HG02610 (cell line): ENCODE results near the gene IFNG-AS1.

ENCODE experiments used
- ATAC-seq: cut with Tn5 transposase; IDR thresholded peaks from one replicate; pipeline ENCODE4 v1.9.1; 2021; ENCODE audit warnings: mild to moderate bottlenecking, moderate library complexity; ENCODE audit not compliant: unreplicated experiment

Gene IFNG-AS1

GRCh38 chr12:67993143-67993542 is 3.9 kb downstream of the IFNG-AS1 start:
- ATAC-seq = no peak

- no peak for ATAC-seq
These were observed 4.8 kb downstream of the IFNG-AS1 start for GRCh38 chr12:67994046-67994445.

GRCh38 chr12:67996347-67996746 is 7.1 kb downstream of the IFNG-AS1 start:
- no peak for ATAC-seq

GRCh38 chr12:67998379-67998778 is 9.1 kb downstream of the IFNG-AS1 start:
- ATAC-seq = no peak

GRCh38 chr12:67999244-67999643 is 10.0 kb downstream of the IFNG-AS1 start:
- no peak for ATAC-seq

GRCh38 chr12:68001486-68002466 is 12.5 kb downstream of the IFNG-AS1 start:
- ATAC-seq = no peak

- ATAC-seq = no peak
These were observed 14.5 kb downstream of the IFNG-AS1 start for GRCh38 chr12:68003777-68004176.

GRCh38 chr12:68007033-68007432 is 17.8 kb downstream of the IFNG-AS1 start:
- no peak for ATAC-seq

- no peak for ATAC-seq
These were observed 18.2 kb downstream of the IFNG-AS1 start for GRCh38 chr12:68007466-68007865.

- ATAC-seq = no peak
These were observed 22.1 kb downstream of the IFNG-AS1 start for GRCh38 chr12:68011206-68011881.

GRCh38 chr12:68011882-68012207 is 22.6 kb downstream of the IFNG-AS1 start:
- ATAC-seq = peak; percentile 26

- peak; percentile 80 for ATAC-seq
These were observed 23.5 kb downstream of the IFNG-AS1 start for GRCh38 chr12:68012712-68013111.

GRCh38 chr12:68013181-68013580 is 23.9 kb downstream of the IFNG-AS1 start:
- no peak for ATAC-seq

GRCh38 chr12:68016136-68016535 is 26.9 kb downstream of the IFNG-AS1 start:
- ATAC-seq = no peak

- no peak for ATAC-seq
These were observed 29.1 kb downstream of the IFNG-AS1 start for GRCh38 chr12:68018315-68018714.

- no peak for ATAC-seq
These were observed 30.8 kb downstream of the IFNG-AS1 start for GRCh38 chr12:68020049-68020448.

- no peak for ATAC-seq
These were observed 31.5 kb downstream of the IFNG-AS1 start for GRCh38 chr12:68020699-68021098.

GRCh38 chr12:68028647-68029046 is 39.4 kb downstream of the IFNG-AS1 start:
- no peak for ATAC-seq

- no peak for ATAC-seq
These were observed 41.0 kb downstream of the IFNG-AS1 start for GRCh38 chr12:68030248-68030647.

- no peak for ATAC-seq
These were observed 41.9 kb downstream of the IFNG-AS1 start for GRCh38 chr12:68031174-68031573.

- ATAC-seq = peak; percentile 45
These were observed 42.9 kb downstream of the IFNG-AS1 start for GRCh38 chr12:68031881-68032739.
